Esophagus muscularis mucosa (tissue), 3 donors: ENCODE results near the gene CYP2C8.

Source experiments
- CTCF ChIP-seq, 3 experiments: fragments of 200-600 bp in 2 of 3; fragments of 450-650 bp in 1 of 3; sonication (generic) in 2 of 3; IDR thresholded peaks; one replicate each; pipeline ENCODE4 v1.5.1; 2017 to 2019; ENCODE audit warnings: antibody characterized with exemption in 3 of 3, mild to moderate bottlenecking in 2 of 3, moderate library complexity in 1 of 3
- EP300 ChIP-seq: sonication (generic); formaldehyde crosslinking; IDR thresholded peaks from one replicate; pipeline ENCODE4 v1.6.1; 2017; ENCODE audit warnings: antibody characterized with exemption

GRCh38 chr10:95034401-95034800 lies 34.9 kb downstream of the CYP2C8 start:
- TF ChIP-seq EP300 = no peak
- TF ChIP-seq CTCF (IDR thresholded peaks at IDR 0.05) = no peak
